Neutrophil (primary cell): ENCODE results near the gene TIMM10B.
A peak's percentile ranks its signal among the peaks of the same experiment; 100 is the strongest.

Experiments used
- H3K27ac ChIP-seq: fragments of 200-600 bp; sonication (generic); 2 replicates; pipeline ENCODE4 v1.5.1; 2016; ENCODE audit warnings: mild to moderate bottlenecking, moderate library complexity
- H3K27me3 ChIP-seq: fragments of 200-600 bp; sonication (generic); 2 replicates; pipeline ENCODE4 v1.6.0; 2016; ENCODE audit warnings: mild to moderate bottlenecking
- H3K36me3 ChIP-seq: fragments of 200-600 bp; sonication (generic); 2 replicates; pipeline ENCODE4 v1.5.1; 2017
- H3K4me1 ChIP-seq, 2 experiments: fragments of 200-600 bp in 1 of 2; sonication (generic) in 1 of 2; 1 replicate in 1 of 2; 2 replicates in 1 of 2; pipeline versions ENCODE4 v1.5.1 to v1.6.1; 2013 to 2016; ENCODE audit warnings: low read depth in 1 of 2, low read length in 1 of 2, mild to moderate bottlenecking in 1 of 2, moderate library complexity in 1 of 2; ENCODE audit not compliant: control insufficient read depth in 1 of 2, insufficient read depth in 1 of 2
- H3K4me3 ChIP-seq, 2 experiments: fragments of 200-600 bp in 1 of 2; sonication (generic) in 1 of 2; 1 replicate in 1 of 2; 2 replicates in 1 of 2; pipeline ENCODE4 v1.5.1; 2013 to 2016; ENCODE audit warnings: low read depth in 1 of 2, low read length in 1 of 2, mild to moderate bottlenecking in 1 of 2, moderate library complexity in 1 of 2
- H3K9me3 ChIP-seq: fragments of 200-600 bp; sonication (generic); 2 replicates; pipeline ENCODE4 v1.5.1; 2016
- TF ChIP-seq, protein P1 (sequence below): fragments of 200-600 bp; sonication (generic); IDR thresholded peaks from 2 replicates; pipeline ENCODE4 v1.5.1; 2016; ENCODE audit warnings: antibody characterized with exemption

The TIMM10B gene, protein sequence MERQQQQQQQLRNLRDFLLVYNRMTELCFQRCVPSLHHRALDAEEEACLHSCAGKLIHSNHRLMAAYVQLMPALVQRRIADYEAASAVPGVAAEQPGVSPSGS

DNA sequence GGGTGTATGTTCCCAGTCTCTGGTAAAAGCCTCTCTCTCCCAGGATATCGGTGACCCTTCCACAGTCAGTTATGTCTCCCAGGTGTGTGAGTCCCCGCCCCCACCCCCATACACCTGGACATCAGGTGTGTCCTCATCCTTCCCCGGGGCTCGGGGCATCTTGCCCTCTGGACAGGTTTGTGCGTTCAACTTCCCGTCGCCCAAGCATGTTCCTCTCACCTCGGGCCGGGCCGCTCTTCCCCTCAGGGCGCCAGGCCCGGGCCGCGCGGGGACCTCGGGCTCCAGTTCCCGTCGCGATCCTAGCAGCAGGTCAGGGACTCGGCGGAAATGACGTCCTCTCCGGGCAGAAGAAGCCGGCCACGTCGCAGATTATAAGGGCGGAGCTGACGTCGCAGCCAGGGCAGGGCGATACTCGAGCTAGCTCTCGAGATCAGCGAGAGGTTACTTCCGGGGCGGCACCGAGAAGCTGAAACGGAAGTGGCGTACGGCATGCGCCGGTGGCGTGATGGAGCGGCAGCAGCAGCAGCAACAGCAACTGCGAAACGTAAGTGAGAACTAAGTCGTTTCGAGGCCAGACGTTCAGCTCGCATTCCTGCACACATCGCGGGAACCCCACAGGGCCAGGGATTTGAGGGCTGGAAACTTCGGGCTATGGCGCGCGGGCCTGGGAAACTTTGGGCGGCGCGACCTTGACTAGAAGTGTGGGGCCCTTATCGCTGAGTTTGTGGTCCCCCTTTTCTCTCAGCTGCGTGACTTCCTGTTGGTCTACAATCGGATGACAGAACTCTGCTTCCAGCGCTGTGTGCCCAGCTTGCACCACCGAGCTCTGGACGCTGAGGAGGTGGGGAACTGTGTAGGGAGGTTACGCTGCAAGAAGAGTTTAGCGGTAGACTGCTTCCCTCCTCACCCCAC lies at the start of gene TIMM10B, which contains the start of gene ARFIP2:
TSS of gene TIMM10B (plus strand) at position 490 of the 912 bp plus-strand sequence. CDS start at position 506, 16 bp downstream.
TSS of gene ARFIP2 (minus strand) at position 320 of the 912 bp plus-strand sequence. CDS start 910 bp downstream, outside the sequence.
- TF ChIP-seq, protein P1, sequence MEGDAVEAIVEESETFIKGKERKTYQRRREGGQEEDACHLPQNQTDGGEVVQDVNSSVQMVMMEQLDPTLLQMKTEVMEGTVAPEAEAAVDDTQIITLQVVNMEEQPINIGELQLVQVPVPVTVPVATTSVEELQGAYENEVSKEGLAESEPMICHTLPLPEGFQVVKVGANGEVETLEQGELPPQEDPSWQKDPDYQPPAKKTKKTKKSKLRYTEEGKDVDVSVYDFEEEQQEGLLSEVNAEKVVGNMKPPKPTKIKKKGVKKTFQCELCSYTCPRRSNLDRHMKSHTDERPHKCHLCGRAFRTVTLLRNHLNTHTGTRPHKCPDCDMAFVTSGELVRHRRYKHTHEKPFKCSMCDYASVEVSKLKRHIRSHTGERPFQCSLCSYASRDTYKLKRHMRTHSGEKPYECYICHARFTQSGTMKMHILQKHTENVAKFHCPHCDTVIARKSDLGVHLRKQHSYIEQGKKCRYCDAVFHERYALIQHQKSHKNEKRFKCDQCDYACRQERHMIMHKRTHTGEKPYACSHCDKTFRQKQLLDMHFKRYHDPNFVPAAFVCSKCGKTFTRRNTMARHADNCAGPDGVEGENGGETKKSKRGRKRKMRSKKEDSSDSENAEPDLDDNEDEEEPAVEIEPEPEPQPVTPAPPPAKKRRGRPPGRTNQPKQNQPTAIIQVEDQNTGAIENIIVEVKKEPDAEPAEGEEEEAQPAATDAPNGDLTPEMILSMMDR, result peak; percentile 39
- Histone ChIP-seq H3K27me3 (no peaks in the 10 kb centered on the region), H3K36me3 (peaks cover 22% of the 10 kb centered on the region), H3K4me3 (peak within 1 kb of the TSS; percentile 79 to 87), H3K27ac (peak within 1 kb of the TSS; percentile 92), H3K4me1 (peaks cover 18 to 23% of the 10 kb centered on the region in 2 experiments), H3K9me3 (no peaks in the 10 kb centered on the region)

DNA sequence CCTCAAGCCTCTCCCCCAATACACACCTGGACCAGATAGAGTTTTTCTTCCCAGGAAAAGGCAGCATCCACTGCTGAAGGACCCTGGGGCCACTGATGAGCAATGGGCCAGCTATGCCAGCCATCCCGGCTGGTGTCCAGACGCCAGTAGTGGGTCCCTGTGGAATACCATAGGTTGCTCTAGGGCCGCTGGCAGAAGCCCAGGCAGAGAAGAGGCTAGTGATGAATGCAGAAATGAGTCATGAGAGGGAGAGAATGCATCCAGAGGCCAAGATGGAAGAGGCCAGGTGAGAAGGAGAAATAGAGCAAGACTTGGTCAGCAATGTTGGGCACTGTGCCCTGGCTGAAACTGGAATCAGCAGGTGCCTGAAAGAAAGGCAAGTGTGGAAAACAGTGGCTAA lies 49.4 kb upstream of the TIMM10B start:
- H3K36me3 ChIP-seq, result no peaks in the 10 kb centered on the region
- H3K27me3 ChIP-seq, result peaks cover 5% of the 10 kb centered on the region
- no peak overlapping the region for H3K27ac ChIP-seq
- no peaks in the 10 kb centered on the region for H3K4me1 ChIP-seq
- no peak overlapping the region for H3K4me3 ChIP-seq
- H3K9me3 ChIP-seq, result no peaks in the 10 kb centered on the region
- TF ChIP-seq, protein P1, result no peak

DNA sequence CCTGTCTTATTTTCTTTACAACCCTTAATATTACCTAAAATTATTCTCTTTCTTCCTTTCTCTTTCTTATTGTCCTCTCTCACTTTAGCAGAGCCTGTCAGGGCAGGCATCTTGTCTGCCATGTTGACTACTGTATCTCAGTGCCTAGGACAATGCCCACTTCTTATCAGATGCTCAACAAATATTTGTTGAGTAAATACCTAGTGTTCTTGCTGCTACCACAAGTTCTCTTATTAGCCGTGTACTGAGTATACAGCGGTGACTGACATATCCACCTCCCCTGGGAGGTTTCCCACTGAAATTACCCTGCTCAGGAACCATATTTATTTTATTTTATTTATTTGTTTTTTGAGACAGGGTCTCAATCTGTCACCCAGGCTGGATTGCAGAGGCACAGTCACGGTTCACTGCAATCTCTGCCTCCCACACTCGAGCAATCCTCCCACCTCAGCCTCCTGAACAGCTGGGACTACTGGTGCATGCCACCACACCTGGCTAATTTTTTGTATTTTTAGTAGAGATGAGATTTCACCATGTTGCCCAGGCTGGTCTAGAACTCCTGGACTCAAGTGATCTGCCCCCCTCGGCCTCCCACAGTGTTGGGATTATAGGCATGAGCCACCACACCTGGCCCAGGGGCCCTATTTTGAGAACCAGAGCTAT lies 47.2 kb upstream of the TIMM10B start:
- Histone ChIP-seq H3K36me3 (no peaks in the 10 kb centered on the region), H3K9me3 (no peaks in the 10 kb centered on the region), H3K27me3 (no peaks in the 10 kb centered on the region), H3K27ac (no peak overlapping the region), H3K4me3 (no peak overlapping the region), H3K4me1 (peaks cover 4 to 14% of the 10 kb centered on the region in 2 experiments)
- TF ChIP-seq, protein P1, result no peak

DNA sequence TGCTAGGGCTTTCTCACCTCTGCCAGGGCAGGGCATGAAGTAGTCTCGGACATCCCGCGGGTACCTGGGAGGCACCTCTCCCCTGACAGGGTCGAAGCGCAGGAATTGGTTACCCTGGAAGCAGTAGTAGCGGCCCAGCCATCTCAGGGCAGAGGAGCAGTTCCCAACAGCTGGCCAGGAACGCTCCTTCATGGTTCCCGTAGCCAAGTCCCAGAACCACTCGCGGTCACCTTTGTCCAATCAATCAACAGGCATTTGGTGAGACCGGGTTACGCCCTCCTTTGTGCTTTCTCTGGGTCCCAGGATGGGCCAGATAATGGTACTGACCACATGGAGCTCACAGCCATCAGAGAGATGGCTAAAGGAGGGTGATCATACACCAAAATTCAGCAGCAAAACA lies 43.9 kb upstream of the TIMM10B start:
- Histone ChIP-seq H3K9me3 (no peaks in the 10 kb centered on the region), H3K27ac (no peak overlapping the region), H3K4me3 (no peak overlapping the region), H3K4me1 (peaks cover 4 to 14% of the 10 kb centered on the region in 2 experiments), H3K36me3 (no peaks in the 10 kb centered on the region), H3K27me3 (no peaks in the 10 kb centered on the region)
- TF ChIP-seq, protein P1, result no peak

DNA sequence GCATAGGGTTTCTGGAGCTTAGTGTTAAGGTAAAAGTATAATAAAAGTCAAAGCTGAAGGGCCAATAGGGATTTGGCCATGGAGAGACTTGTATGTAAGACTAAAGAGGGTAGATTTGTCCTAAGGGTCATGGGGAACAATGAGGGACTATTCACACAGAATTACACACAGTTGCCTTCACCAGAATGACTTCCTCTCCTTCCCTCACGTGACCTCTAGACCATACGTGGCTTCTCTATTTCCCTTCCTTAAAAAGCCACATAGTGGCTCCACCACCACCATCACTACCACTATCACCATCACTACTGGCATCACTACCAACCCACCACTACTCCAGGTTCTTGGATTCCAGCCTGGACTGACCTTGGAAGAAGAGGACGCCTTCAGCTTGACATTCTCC lies 43.3 kb upstream of the TIMM10B start:
- Histone ChIP-seq H3K36me3 (no peaks in the 10 kb centered on the region), H3K4me1 (peaks cover 4 to 14% of the 10 kb centered on the region in 2 experiments), H3K27ac (no peak overlapping the region), H3K9me3 (no peaks in the 10 kb centered on the region), H3K27me3 (no peaks in the 10 kb centered on the region), H3K4me3 (no peak overlapping the region)
- TF ChIP-seq, protein P1, result no peak
